ENCODE results near the gene MAPKAPK2. TPM values are rescaled to one million over a fixed set of nuclear protein-coding genes. Genes with fewer than 3 reads are reported as not detected.

The MAPKAPK2 gene
- total RNA-seq, 4 donors from 2014 or later = 37.8 to 50.7 (median 43.2) TPM

GRCh38 chr1:206769304-206769731, 84.6 kb downstream of the MAPKAPK2 start:
- H3K4me3 ChIP-seq = peak overlapping the region in 1 of 4 donors; percentile 16
- peaks cover 0 to 34% (median 0%) of the 10 kb centered on the region in 3 donors for H3K4me1 ChIP-seq
- H3K27me3 ChIP-seq = peaks cover 0 to 32% (median 0%) of the 10 kb centered on the region in 4 donors
- no peaks in the 10 kb centered on the region for H3K9me3 ChIP-seq
- intact Hi-C loops (cut with DNase I) = no loop called here
- no peaks in the 10 kb centered on the region for H3K36me3 ChIP-seq
- H3K27ac ChIP-seq = peak overlapping the region in 1 of 4 donors; percentile 67
- WGBS, 2 donors = 72 to 73% methylated on average over 4 to 7 of the region's 7 CpGs
- no peak for DNase-seq
- no peak for TF ChIP-seq POLR2A (IDR thresholded peaks at IDR 0.05)
- TF ChIP-seq CTCF (IDR thresholded peaks at IDR 0.05) = no peak

- 50 to 62% methylated on average over 6 to 8 of the region's 9 CpGs for WGBS, 2 donors
- intact Hi-C loops (cut with DNase I) = no loop called here
- peaks cover 0 to 34% (median 0%) of the 10 kb centered on the region in 3 donors for H3K4me1 ChIP-seq
- DNase-seq = no peak
- no peaks in the 10 kb centered on the region for H3K9me3 ChIP-seq
- peaks cover 0 to 34% (median 0%) of the 10 kb centered on the region in 4 donors for H3K27me3 ChIP-seq
- no peaks in the 10 kb centered on the region for H3K36me3 ChIP-seq
- peak within 1 kb of the TSS; percentile 13 to 67 (median 35) for H3K27ac ChIP-seq
- H3K4me3 ChIP-seq = peak within 1 kb of the TSS in 2 of 4 donors; percentile 1 to 29
- TF ChIP-seq CTCF (IDR thresholded peaks at IDR 0.05) = no peak
- TF ChIP-seq POLR2A (IDR thresholded peaks at IDR 0.05) = peak in 2 of 4 donors; percentile 24 to 40
Measured at GRCh38 chr1:206770531-206771337, 86.0 kb downstream of the MAPKAPK2 start, which contains the start of gene IL19. IL19 (plus strand) TSS chr1:206770773; CDS start chr1:206836663, 65,890 bp downstream.

GRCh38 chr1:206771338-206771692, 86.6 kb downstream of the MAPKAPK2 start:
- DNase-seq = no peak
- Histone ChIP-seq H3K27me3 (peaks cover 0 to 34% (median 0%) of the 10 kb centered on the region in 4 donors), H3K27ac (peak overlapping the region in 2 of 4 donors; percentile 50 to 60), H3K4me3 (peak overlapping the region in 1 of 4 donors; percentile 29), H3K36me3 (no peaks in the 10 kb centered on the region), H3K4me1 (peaks cover 0 to 28% (median 0%) of the 10 kb centered on the region in 3 donors), H3K9me3 (no peaks in the 10 kb centered on the region)
- TF ChIP-seq POLR2A (IDR thresholded peaks at IDR 0.05) = no peak
- no peak for TF ChIP-seq CTCF (IDR thresholded peaks at IDR 0.05)
- 44 to 48% methylated on average over 4 of the region's 4 CpGs for WGBS, 2 donors
- intact Hi-C loops (cut with DNase I) = no loop called here

GRCh38 chr1:206772243-206772937, 87.7 kb downstream of the MAPKAPK2 start, which contains the start of gene IL10:
IL10 (minus strand) TSS chr1:206772494; CDS start chr1:206772435, 59 bp downstream.
- no peak for DNase-seq
- Histone ChIP-seq H3K27me3 (peaks cover 0 to 28% (median 0%) of the 10 kb centered on the region in 4 donors), H3K4me3 (peak within 1 kb of the TSS in 1 of 4 donors; percentile 2), H3K27ac (peak within 1 kb of the TSS in 2 of 4 donors; percentile 50 to 64), H3K36me3 (no peaks in the 10 kb centered on the region), H3K9me3 (no peaks in the 10 kb centered on the region), H3K4me1 (peaks cover 0 to 18% (median 0%) of the 10 kb centered on the region in 3 donors)
- intact Hi-C loops (cut with DNase I) = no loop called here
- WGBS, 2 donors = 71 to 72% methylated on average over 8 of the region's 8 CpGs
- TF ChIP-seq CTCF (IDR thresholded peaks at IDR 0.05) (no peak), POLR2A (IDR thresholded peaks at IDR 0.05) (peak in 1 of 4 donors; percentile 16)
